PFSK-1 (cell line): ENCODE results near the gene PSMB1.

Experiments used
- POLR2AphosphoS5 ChIP-seq: IDR thresholded peaks from 2 replicates; pipeline ENCODE4 v1.6.1; 2012; ENCODE audit warnings: low read depth, mild to moderate bottlenecking, control low read depth, low read length, moderate library complexity
- TAF1 ChIP-seq: IDR thresholded peaks from 2 replicates; pipeline ENCODE4 v1.6.1; 2012; ENCODE audit warnings: low read length, control low read depth, borderline replicate concordance; ENCODE audit not compliant: insufficient read depth

DNA sequence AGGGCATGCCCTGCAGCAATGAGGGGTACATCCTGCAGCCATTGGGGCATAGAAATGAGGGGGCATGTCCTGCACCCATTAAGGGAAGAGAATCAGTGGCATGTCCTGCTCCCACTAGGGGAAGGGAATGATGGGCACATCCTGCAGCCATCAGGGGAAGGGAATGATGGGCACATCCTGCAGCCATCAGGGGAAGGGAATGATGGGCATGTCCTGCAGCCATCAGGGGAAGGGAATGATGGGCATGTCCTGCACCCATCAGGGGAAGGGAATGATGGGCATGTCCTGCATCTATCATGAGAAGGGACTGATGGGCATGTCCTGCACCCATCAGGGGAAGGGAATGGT, 49.7 kb downstream of the PSMB1 start:
- TF ChIP-seq TAF1 (no peak), POLR2AphosphoS5 (no peak)
